Measurements from ENCODE around the gene PLK3.
"Not testable (repeated sequence)": the region's sequence is repeated elsewhere in the genome, so short reads cannot be mapped to it uniquely, and the experiment has no call there.

Gene PLK3

DNA sequence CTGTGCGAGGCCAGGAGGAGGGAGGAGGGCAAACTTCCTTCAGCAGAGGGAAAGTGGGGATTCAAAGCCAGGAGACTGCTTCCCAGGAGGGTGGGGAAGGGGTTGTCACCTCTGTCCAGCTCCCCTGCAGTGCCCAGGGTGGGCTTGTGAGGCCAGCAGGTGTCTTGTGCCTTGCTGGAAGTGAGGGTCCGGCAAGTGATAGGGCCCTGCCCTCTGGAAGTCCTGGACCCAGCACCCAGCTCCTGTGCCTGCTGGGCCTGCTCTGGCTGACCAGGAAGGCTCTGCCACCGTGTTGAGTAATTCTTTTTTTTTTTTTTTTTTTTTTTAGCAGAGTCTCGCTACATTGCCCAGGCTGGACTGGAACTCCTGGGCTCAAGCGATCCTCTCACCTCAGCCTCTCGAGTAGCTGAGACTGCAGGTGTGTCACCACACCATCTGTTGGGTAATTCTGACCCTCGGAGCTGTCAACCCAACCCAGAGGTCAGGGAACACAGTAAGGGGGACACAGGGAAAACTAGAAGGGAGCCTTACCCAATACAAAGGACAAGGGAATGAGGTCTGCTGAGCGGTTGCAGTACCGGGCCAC is 13.2 kb upstream of the PLK3 start:
- H4K20me1 ChIP-seq, result no peaks in the 10 kb centered on the region
- no peaks in the 10 kb centered on the region for H3K27me3 ChIP-seq
- peaks cover 49% of the 10 kb centered on the region for H3K4me1 ChIP-seq
- no peaks in the 10 kb centered on the region for H3K9me3 ChIP-seq
- peak overlapping the region; percentile 78; the same call in 1 of the 2 replicates for H3K9ac ChIP-seq
- H3K36me3 ChIP-seq, result peaks cover 5% of the 10 kb centered on the region
- H3K4me3 ChIP-seq, result no peak overlapping the region
- H3K27ac ChIP-seq, result peak overlapping the region; percentile 81
- peak overlapping the region; percentile 91 for H3K4me2 ChIP-seq
- TF ChIP-seq Cebpa-rat (IDR thresholded peaks at IDR 0.05), result no peak

DNA sequence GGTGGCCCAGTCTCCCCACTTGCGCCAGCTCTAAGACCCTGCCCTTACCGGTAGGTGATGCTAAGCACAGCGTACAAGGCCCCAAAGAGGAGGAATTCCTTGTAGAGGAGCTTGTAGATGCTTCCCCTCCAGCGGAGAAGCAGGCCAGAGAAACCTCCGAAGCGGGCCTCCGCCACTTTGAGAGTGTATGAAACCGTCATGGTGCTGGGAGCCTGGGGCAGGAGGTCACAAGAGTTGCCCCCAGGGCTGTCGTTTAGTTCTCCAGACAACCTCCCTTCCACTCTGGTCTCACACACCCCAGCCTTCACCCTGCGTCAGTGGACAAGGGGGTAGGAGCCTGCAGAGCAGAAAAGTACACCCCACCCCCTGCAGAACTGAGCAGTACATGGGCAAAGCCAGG is 12.7 kb upstream of the PLK3 start:
- Histone ChIP-seq H3K4me1 (peaks cover 44% of the 10 kb centered on the region), H3K27ac (peak overlapping the region; percentile 53; the same call in 1 of the 2 replicates), H3K9ac (no peak overlapping the region), H4K20me1 (no peaks in the 10 kb centered on the region), H3K27me3 (no peaks in the 10 kb centered on the region), H3K4me2 (no peak overlapping the region), H3K4me3 (no peak overlapping the region), H3K9me3 (no peaks in the 10 kb centered on the region), H3K36me3 (no peaks in the 10 kb centered on the region)
- no peak for TF ChIP-seq Cebpa-rat (IDR thresholded peaks at IDR 0.05)

DNA sequence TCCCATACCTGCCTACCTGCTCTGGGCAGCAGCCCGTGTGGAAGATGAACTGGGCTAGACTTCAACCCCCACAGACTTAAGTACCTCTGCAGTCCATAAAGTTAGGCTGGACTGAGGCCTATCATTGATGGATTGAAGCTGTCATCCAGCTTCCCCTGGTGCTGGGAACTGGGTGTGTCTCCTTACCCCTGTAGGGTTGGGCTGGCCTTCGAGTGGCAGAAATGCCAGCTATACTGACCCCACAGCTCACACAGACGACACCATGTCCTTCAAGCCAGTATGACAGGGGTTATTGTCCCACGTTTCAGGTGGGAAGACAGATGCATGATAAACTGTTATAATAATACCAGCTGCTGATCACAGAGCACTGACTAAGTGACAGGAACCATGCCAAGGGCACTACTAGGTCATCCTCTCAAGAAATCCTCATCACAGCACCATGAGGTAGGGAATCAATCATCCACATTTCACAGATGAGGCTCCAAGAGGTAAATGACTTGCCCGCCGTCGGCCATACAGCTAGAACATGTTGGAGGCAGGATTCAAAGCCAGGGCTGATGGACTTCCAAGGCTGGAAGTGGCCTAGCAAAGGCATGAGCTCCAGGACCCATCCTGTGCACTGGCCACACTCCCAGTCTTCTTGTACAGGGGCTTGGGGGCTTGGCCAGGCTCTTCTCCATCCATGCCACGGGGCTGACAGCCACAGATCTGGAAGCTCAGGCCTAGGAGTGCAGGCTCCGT is 11.9 kb upstream of the PLK3 start, which contains the start of gene BEST4:
Gene BEST4, minus strand, starts transcription at position 51 of the 741 bp plus-strand sequence. CDS start 465 bp downstream, outside the sequence.
- no peaks in the 10 kb centered on the region for H3K27me3 ChIP-seq
- H3K36me3 ChIP-seq, result no peaks in the 10 kb centered on the region
- H3K9ac ChIP-seq, result no peak within 1 kb of the TSS
- no peak within 1 kb of the TSS for H3K4me3 ChIP-seq
- H3K4me2 ChIP-seq, result 0 out of 2 replicates have a peak within 1 kb of the TSS, but pooled peaks have one; percentile 91
- H3K27ac ChIP-seq, result peak within 1 kb of the TSS; percentile 81; the same call in 1 of the 2 replicates
- TF ChIP-seq Cebpa-rat (IDR thresholded peaks at IDR 0.05), result no peak
- H4K20me1 ChIP-seq, result no peaks in the 10 kb centered on the region
- H3K9me3 ChIP-seq, result no peaks in the 10 kb centered on the region
- H3K4me1 ChIP-seq, result peaks cover 36% of the 10 kb centered on the region

DNA sequence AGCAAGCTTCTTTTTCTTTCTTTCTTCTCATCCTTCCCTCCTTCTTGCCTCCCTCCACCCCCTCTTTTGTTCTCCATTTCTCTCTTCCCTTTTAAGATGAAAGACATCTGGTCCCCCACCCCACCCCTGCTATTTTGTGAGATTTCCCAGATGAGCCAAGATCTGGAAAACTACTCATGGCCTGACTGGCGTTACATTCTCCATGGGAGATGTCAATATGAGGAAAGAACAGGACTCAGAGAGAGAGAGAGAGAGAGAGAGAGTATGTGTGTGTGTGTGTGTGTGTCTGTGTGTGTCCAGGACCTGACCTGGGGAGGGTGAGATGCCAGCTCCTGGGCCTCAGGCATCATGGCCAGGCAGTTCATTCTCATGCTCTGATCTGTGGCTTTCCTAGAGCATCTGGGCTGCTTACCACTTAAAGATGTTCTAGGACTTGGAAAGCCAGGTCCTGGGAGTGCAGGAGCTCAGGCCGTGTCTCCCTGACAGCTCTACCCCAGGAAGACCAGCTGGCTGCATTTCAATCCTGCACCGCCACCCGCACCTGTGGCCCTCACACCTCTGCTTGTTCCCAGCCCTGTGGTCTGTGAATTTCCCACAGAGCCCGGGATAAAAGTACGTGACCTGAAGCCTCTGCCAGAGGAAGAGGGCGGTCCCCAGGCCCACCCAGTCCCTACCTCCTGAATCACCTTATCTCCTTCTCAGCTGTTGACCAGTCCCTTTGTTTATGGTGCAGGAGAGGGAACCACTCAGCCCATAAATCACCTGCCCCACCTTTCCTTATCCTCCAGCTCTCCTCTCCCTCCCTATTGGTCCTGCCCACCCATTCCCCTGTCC is 9.0 kb upstream of the PLK3 start:
- no peaks in the 10 kb centered on the region for H3K27me3 ChIP-seq
- no peaks in the 10 kb centered on the region for H3K36me3 ChIP-seq
- no peaks in the 10 kb centered on the region for H4K20me1 ChIP-seq
- H3K27ac ChIP-seq, result no peak overlapping the region
- no peaks in the 10 kb centered on the region for H3K9me3 ChIP-seq
- no peak for TF ChIP-seq Cebpa-rat (IDR thresholded peaks at IDR 0.05)
- no peak overlapping the region for H3K4me3 ChIP-seq
- peaks cover 9% of the 10 kb centered on the region for H3K4me1 ChIP-seq
- H3K9ac ChIP-seq, result no peak overlapping the region
- H3K4me2 ChIP-seq, result no peak overlapping the region

DNA sequence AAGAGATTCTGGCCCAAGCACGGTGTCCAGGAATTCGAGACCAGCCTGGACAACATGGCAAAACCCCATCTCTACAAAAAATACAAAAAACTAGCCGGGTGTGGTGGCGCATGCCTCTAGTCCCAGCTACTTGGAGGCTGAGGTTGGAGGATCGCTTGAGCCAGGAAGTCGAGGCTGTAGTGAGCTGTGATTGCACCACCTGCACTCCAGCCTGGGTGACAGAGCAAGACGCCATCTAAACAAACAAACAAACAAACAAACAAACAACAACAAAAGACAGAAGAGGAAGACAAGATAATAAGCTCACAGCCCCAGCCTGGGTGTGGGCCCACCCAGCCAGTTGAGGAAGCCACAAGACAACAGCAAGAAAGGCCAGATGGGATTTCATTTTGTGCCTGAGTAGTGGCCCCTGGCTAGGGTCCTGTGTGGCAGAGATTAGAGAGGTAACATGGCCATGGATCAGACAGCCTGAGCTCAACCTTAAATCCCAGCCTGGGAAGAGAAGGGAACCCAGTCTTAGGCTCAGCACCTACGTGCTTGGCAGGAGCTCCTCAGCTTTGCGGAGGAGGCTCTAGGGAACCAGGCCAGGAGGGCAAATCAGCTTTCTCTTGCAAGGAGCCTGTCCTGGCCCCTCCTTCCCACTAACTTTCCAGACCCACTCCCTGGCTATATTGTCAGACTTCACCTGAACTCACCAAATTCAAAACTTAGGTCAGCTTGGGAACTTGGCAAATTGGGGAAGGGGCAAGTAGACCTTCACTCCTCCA is 7.3 kb upstream of the PLK3 start:
- Histone ChIP-seq H3K9ac (no peak overlapping the region), H3K4me3 (no peak overlapping the region), H3K27me3 (no peaks in the 10 kb centered on the region), H3K4me1 (no peaks in the 10 kb centered on the region), H3K4me2 (no peak overlapping the region), H3K9me3 (no peaks in the 10 kb centered on the region), H4K20me1 (no peaks in the 10 kb centered on the region), H3K36me3 (no peaks in the 10 kb centered on the region), H3K27ac (0 out of 2 replicates have a peak overlapping the region, but pooled peaks have one; percentile 44)
- TF ChIP-seq Cebpa-rat (IDR thresholded peaks at IDR 0.05), result no peak

DNA sequence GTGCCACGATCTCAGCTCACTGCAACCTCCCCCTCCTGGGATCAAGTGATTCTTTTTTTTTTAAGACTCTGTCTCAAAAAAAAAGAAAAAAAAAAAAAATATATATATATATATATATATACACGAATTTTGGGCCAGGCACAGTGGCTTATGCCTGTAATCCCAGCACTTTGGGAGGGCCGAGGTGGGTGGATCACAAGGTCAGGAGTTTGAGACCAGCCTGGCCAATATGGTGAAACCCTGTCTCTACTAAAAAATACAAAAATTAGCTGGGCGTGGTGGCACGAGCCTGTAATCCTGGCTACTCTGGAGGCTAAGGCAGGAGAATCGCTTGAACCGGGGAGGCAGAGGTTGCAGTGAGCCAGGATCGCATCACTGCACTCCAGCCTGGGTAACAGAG is 2.3 kb upstream of the PLK3 start:
- not testable (repeated sequence) for H3K9ac ChIP-seq, H3K27me3 ChIP-seq, H3K4me3 ChIP-seq, H3K27ac ChIP-seq, H3K9me3 ChIP-seq, H4K20me1 ChIP-seq, H3K4me2 ChIP-seq
- Histone ChIP-seq H3K36me3 (peaks cover 12% of the 10 kb centered on the region), H3K4me1 (peaks cover 34% of the 10 kb centered on the region)

DNA sequence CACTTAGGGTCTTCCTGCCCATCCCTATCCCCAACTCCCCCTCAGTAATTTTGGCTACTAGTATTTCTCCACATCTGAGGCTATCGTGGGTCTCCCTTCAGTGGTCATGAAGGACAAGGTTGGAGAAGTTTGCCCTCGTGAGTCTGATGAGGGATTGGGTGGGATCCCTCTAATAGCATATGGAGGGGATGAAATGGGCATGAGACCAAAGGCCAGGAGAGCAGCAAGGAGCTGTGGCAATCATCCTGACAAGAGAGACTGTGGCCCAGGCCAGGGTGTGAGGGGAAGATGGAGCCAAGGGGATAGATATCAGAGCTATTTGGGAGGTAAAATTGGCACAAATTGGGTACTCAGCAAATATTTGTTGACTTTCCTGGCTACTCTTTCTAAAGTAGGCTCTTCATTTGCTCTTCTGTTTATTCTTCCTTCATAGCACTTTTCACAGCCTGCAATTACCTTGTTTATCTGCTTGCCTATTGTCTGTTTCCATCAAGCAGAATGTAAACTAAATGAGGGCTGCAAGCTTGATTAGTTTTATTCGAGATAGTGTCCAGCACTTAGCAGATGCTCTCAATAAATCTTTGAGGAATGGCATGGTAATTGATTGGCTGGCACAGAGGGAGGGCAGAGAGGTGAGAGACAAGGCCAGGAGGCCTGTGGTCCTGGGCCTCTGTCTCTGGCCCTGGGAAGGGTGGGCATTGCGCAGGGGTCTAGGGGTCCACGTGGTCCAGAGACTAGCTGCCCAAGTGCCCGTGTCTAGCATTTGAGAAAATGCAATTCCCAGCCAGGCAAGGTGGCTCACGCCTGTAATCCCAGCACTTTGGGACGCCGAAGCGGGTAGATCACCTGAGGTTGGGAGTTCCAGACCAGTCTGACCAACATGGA is 1.5 kb upstream of the PLK3 start:
- TF ChIP-seq Cebpa-rat (IDR thresholded peaks at IDR 0.05), result no peak
- no peaks in the 10 kb centered on the region for H3K27me3 ChIP-seq
- no peaks in the 10 kb centered on the region for H4K20me1 ChIP-seq
- H3K36me3 ChIP-seq, result peaks cover 20% of the 10 kb centered on the region
- H3K9ac ChIP-seq, result peak overlapping the region; percentile 94; the same call in 1 of the 2 replicates
- peak overlapping the region; percentile 81 for H3K4me2 ChIP-seq
- H3K4me1 ChIP-seq, result peaks cover 42% of the 10 kb centered on the region
- H3K27ac ChIP-seq, result peak overlapping the region; percentile 93
- H3K4me3 ChIP-seq, result no peak overlapping the region
- H3K9me3 ChIP-seq, result no peaks in the 10 kb centered on the region

DNA sequence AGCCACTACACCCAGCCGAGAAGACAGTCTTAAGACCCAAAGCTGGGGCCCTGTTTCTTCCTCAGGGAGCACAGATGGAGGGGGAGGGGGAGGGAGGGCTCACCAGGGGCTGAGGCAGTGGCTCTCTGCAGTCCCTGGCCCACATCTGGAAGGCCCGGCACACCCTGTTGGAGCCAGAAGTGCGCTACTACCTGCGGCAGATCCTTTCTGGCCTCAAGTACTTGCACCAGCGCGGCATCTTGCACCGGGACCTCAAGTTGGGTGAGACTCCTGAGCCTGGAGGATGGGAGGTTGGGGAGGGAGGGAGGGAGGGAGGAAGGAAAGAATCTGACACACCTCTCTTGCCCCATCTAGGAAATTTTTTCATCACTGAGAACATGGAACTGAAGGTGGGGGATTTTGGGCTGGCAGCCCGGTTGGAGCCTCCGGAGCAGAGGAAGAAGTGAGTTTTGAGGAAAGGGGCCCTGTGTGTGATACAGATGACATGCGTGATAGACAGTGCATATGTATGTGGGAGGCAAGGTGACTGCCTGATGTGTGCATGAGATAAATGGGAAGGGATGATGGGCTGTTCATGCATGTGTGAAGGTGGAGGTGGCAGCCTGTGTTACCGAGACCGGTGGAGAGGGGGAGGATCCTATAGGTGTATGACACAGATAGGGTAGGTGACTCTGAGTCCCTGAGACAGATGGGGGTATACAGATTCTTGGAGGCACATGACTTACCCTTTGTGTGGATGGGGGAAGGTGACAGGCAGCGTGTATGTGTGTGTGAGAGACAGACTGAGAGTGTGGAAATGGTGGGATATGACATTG is 1.5 kb downstream of the PLK3 start:
- Histone ChIP-seq H3K4me1 (peaks cover 58% of the 10 kb centered on the region), H3K9ac (peak overlapping the region; percentile 41), H4K20me1 (no peaks in the 10 kb centered on the region), H3K27me3 (no peaks in the 10 kb centered on the region), H3K9me3 (no peaks in the 10 kb centered on the region), H3K36me3 (peaks cover 50% of the 10 kb centered on the region), H3K4me2 (peak overlapping the region; percentile 81), H3K4me3 (peak overlapping the region; percentile 91; the same call in 1 of the 2 replicates), H3K27ac (no peak overlapping the region)
- no peak for TF ChIP-seq Cebpa-rat (IDR thresholded peaks at IDR 0.05)

Measured in BLaER1 (cell line).